HFF-Myc (cell line): ENCODE data around the gene ATP13A3.
"Not testable (repeated sequence)": the region's sequence is repeated elsewhere in the genome, so short reads cannot be mapped to it uniquely, and the experiment has no call there.

ENCODE experiments used
- DNase-seq: peaks from one replicate; pipeline ENCODE4 v3.0.0-alpha.2; 2011; ENCODE audit warnings: low read depth; ENCODE audit errors: extremely low read depth
- H3K4me3 ChIP-seq: replicated peaks from 2 replicates; pipeline ENCODE4 v1.5.1; 2011; ENCODE audit warnings: low read depth, mild to moderate bottlenecking, control low read depth, low read length
- TF ChIP-seq, protein P1 (sequence below): IDR thresholded peaks from 2 replicates; pipeline ENCODE4 v1.5.1; 2012; ENCODE audit warnings: mild to moderate bottlenecking, low read depth, low read length, control low read depth; ENCODE audit errors: missing control alignments

ATP13A3 gene

DNA sequence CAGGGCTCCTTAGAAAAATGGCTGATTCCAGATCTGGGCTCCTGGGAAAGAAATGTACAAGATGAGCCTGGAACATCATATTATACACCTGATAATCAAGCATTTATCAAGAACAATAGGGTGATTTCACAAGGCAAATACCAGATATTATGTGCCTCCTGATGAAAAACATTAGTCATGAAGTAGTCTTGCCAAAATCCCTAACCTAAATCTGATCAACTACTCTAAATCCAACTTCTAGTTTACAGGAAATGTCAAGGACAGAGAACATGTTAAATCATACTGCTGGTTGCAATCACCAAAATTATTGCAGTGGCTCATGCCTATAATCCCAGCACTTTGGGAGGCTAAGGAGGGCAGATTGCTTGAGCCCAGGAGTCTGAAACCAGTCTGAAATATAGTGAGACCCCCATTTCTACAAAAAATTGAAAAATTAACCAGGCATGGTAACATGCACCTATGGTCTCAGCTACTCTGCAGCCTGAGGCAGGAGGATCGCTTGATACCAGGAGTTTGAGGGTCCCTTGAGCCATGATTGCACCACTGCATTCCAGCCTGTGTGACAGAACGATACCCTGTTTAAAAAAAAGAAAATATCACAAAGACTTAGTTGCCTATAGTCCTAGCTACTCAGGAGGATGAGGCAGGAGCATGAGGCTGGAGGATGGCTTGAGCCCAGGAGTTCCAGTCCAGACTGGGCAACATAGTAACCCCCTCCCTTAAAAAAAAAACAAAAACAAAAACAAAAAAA, 34.9 kb upstream of the ATP13A3 start:
- DNase-seq = no peak
- TF ChIP-seq, protein P1, sequence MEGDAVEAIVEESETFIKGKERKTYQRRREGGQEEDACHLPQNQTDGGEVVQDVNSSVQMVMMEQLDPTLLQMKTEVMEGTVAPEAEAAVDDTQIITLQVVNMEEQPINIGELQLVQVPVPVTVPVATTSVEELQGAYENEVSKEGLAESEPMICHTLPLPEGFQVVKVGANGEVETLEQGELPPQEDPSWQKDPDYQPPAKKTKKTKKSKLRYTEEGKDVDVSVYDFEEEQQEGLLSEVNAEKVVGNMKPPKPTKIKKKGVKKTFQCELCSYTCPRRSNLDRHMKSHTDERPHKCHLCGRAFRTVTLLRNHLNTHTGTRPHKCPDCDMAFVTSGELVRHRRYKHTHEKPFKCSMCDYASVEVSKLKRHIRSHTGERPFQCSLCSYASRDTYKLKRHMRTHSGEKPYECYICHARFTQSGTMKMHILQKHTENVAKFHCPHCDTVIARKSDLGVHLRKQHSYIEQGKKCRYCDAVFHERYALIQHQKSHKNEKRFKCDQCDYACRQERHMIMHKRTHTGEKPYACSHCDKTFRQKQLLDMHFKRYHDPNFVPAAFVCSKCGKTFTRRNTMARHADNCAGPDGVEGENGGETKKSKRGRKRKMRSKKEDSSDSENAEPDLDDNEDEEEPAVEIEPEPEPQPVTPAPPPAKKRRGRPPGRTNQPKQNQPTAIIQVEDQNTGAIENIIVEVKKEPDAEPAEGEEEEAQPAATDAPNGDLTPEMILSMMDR = no peak
- H3K4me3 ChIP-seq = no peak overlapping the region

DNA sequence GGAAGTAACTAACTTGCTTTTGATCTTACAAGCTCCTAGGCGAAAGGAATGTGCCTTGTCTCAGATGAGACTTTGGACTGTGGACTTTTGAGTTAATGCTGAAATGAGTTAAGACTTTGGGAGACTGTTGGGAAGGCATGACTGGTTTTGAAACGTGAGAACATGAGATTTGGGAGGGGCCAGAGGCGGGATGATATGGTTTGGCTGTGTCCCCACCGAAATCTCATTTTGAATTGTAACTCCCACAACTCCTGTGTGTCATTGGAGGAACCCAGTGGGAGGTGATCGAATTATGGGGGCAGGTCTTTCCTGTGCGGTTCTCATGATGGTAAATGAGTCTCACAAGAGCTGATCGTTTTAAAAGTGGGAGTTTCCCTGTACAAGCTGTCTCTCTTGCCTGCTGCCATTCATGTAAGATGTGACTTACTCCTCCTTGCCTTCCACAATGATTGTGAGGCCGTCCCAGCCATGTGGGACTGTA, 33.9 kb upstream of the ATP13A3 start:
- not testable (repeated sequence) for H3K4me3 ChIP-seq, DNase-seq

DNA sequence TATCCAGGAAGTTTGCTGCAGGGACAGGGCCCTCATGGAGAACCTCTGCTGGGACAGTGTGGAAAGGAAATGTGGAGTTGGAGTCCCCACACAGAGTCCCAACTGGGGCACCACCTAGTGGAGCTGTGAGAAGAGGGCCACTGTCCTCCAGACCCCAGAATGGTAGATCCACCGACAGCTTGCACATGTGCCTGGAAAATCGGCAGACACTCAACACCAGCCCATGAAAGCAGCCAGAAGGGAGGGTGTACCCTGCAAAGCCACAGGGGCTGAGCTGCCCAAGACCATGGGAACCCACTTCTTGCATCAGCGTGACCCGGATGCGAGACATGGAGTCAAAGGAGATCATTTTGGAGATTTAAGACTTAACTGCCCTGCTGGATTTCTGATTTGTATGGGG, 33.4 kb upstream of the ATP13A3 start:
- not testable (repeated sequence) for DNase-seq

DNA sequence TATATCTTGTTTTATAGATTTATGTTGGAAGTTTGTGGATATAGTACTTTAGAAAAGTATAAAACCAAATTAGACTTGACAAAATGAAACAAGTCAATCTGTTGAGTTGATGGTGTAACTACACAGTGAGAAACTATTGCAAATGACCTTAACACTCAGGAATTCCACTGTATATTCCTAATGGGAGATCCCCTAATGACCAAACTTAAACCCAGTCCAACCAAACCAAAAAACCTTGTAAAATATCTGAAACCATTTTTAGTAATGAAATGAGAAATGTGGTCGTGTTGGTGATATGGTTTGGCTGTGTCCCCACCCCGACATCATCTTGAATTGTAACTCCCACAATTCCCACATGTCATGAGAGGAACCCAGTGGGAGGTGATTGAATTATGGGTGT, 31.9 kb upstream of the ATP13A3 start:
- TF ChIP-seq, protein P1 = no peak
- DNase-seq = no peak
- H3K4me3 ChIP-seq = no peak overlapping the region

More for the DNA sequence above, 33.4 kb upstream of the ATP13A3 start:
- TF ChIP-seq, protein P1 = peak; percentile 4
- not testable (repeated sequence) for H3K4me3 ChIP-seq

DNA sequence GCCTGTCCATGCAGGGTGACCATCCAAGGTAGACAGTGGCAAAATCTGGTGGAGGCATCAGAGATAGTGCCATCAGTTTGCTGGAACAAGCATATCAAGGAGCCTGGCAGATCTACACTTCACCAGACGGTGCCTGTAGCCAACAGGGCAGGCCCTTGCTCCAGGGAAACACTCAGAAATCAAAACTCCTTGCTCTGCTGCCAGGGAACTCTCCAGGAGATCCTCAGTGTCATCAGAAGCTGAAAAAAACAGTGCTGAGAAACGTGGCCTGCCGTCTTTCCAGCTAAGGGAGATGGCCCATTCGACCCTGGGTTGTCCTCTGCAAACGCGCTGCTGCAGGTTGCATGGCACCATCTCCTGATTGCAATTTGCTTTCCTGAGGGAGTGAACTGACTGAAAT, 30.5 kb upstream of the ATP13A3 start:
- DNase-seq = no peak
- TF ChIP-seq, protein P1 = no peak
- H3K4me3 ChIP-seq = no peak overlapping the region

DNA sequence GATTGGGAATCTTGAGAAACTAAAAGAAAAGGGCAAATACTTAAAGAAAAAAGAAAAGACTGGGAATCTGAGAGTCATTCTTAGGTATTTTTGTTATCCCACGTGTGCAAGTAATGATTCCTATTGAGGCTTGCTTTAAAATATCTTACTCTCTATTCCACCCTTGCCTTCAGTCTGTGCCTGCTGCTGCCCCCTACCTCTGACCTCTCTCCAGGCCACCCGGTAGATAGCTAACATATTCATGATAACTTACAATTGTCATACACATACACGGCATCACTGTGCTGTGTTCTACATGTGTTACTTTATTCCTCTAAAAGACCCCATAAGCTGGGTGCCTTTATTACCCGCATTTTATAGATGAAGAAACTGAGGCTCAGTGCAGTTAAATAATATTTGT, 27.8 kb upstream of the ATP13A3 start:
- DNase-seq = no peak
- no peak overlapping the region for H3K4me3 ChIP-seq
- TF ChIP-seq, protein P1 = no peak

DNA sequence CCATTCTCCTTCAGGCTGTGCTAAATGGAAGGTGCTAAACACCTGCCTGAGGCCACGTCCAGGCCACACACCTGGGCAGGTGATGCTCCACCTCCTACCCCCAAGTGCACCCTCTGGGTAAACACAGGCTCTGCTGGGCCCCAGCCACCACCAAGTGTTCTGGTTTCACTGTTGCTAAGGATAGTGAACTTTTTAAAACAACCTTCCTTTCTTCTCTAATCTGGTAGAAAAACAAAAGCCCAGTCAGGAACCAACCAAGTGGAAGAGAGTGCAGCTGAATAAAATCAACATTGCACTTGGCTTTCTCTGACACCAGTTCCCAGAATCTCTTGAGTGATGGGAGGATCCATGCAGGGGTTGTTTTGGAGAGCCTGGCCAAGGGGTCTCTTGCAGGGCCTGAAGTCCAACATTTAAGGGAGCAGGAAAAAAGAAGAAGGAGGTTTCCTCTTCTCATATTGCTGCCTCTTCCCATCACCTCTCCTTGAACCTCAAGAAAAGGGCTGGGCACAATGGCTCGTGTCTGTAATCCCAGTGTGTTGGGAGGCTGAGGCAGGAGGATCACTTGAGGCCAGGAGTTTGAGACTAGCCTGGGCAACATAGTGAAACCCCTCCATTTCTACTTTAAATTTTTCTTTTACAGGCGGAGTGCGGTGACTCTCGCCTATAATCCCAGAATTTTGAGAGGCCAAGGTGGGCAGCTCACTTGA, 26.2 kb upstream of the ATP13A3 start:
- TF ChIP-seq, protein P1 = no peak
- no peak overlapping the region for H3K4me3 ChIP-seq
- DNase-seq = no peak
